Activated CD8-positive, alpha-beta T cell treated with anti-CD3 and anti-CD28 coated beads for 36 hours (primary cell): ENCODE measurements around the gene MVK. TPM values are rescaled to one million over a fixed set of nuclear protein-coding genes. Genes with fewer than 3 reads are reported as not detected.

Experiments
- ATAC-seq: fragments of 200-7000 bp; cut with Tn5 transposase; one replicate; pipeline ENCODE4 v1.10.0; 2021; ENCODE audit warnings: mild to moderate bottlenecking, moderate library complexity
- CTCF ChIA-PET: fragments of 350-600 bp; sonication (Branson Sonifier 250); formaldehyde crosslinking; loops from one replicate; lab custom pipeline; 2021; ENCODE audit warnings: antibody characterized with exemption; lab: Charles Lee
- POLR2A ChIA-PET: fragments of 350-600 bp; sonication (Branson Sonifier 250); formaldehyde crosslinking; loops from one replicate; lab custom pipeline; 2021; ENCODE audit warnings: antibody characterized with exemption; lab: Charles Lee
- DNase-seq: peaks from one replicate; pipeline ENCODE4 v3.0.0-alpha.2; 2020
- H3K27ac Mint-ChIP-seq: one replicate; pipeline ENCODE4 v1.8.0; 2021; ENCODE audit warnings: mild to moderate bottlenecking, mixed read lengths
- H3K27me3 Mint-ChIP-seq: one replicate; pipeline ENCODE4 v1.8.0; 2021; ENCODE audit warnings: mixed read lengths
- H3K36me3 Mint-ChIP-seq: one replicate; pipeline ENCODE4 v1.8.0; 2021; ENCODE audit warnings: low read depth, mixed read lengths
- H3K4me1 Mint-ChIP-seq: one replicate; pipeline ENCODE4 v1.8.0; 2021; ENCODE audit warnings: low read depth, mixed read lengths
- H3K4me3 Mint-ChIP-seq: one replicate; pipeline ENCODE4 v1.8.0; 2021; ENCODE audit warnings: mild to moderate bottlenecking, moderate library complexity, mixed read lengths
- H3K9me3 Mint-ChIP-seq: one replicate; pipeline ENCODE4 v1.8.0; 2021; ENCODE audit warnings: mixed read lengths
- CTCF ChIP-seq: fragments of 200-600 bp; IDR thresholded peaks from one replicate; pipeline ENCODE4 v1.8.0; 2022; ENCODE audit warnings: antibody characterized with exemption, mild to moderate bottlenecking
- intact Hi-C: fragments of 100-400 bp; cut with micrococcal nuclease; formaldehyde crosslinking; loops from one replicate; pipeline ENCODE4 v1.10.0; 2022
- total RNA-seq, 2 experiments: library from RNA; stranded (reverse); gene quantifications; one replicate each; pipeline ENCODE4 v1.2.3, GENCODE V29; 2021

The MVK gene
- total RNA-seq, 2 experiments from 2014 or later, result 16.2 to 19.8 TPM

GRCh38 chr12:109588461-109589239 lies 15.1 kb downstream of the MVK start:
- CTCF ChIA-PET, result interaction anchor here (0.9 to 1.3 kb wide), 2 partner anchors 8 to 9 kb away, joined by 3 read pairs; no protein-coding TSS in a partner anchor
- Mint-ChIP-seq H3K4me3 (no peak overlapping the region), H3K4me1 (no peaks in the 10 kb centered on the region), H3K27ac (no peak overlapping the region), H3K36me3 (peaks cover 7% of the 10 kb centered on the region), H3K27me3 (no peaks in the 10 kb centered on the region), H3K9me3 (no peaks in the 10 kb centered on the region)
- DNase-seq (no peak), ATAC-seq (no peak)
- TF ChIP-seq CTCF, result no peak
- POLR2A ChIA-PET, result no interaction called here
- intact Hi-C loops, result no loop called here

- H3K27ac Mint-ChIP-seq, result no peak overlapping the region
These were observed 15.6 kb downstream of the MVK start for GRCh38 chr12:109589240-109589590.

GRCh38 chr12:109589691-109590245 lies 16.2 kb downstream of the MVK start:
- ATAC-seq (no peak), DNase-seq (no peak)
- peaks cover 4% of the 10 kb centered on the region for H3K4me1 Mint-ChIP-seq
- TF ChIP-seq CTCF, result no peak
- no peaks in the 10 kb centered on the region for H3K9me3 Mint-ChIP-seq
- peaks cover 9% of the 10 kb centered on the region for H3K36me3 Mint-ChIP-seq
- intact Hi-C loops, result no loop called here
- no peak overlapping the region for H3K4me3 Mint-ChIP-seq
- no peak overlapping the region for H3K27ac Mint-ChIP-seq
- H3K27me3 Mint-ChIP-seq, result no peaks in the 10 kb centered on the region
- CTCF ChIA-PET, result interaction anchor here (1.0 kb wide), 1 partner anchor 16 kb away, joined by 3 read pairs; the partner anchor contains the start of gene MVK
- POLR2A ChIA-PET, result no interaction called here

More at GRCh38 chr12:109589240-109589590, 15.6 kb downstream of the MVK start:
- Mint-ChIP-seq H3K9me3 (no peaks in the 10 kb centered on the region), H3K36me3 (peaks cover 8% of the 10 kb centered on the region), H3K4me3 (no peak overlapping the region), H3K27me3 (no peaks in the 10 kb centered on the region), H3K4me1 (no peaks in the 10 kb centered on the region)
- intact Hi-C loops, result no loop called here
- ChIA-PET CTCF (interaction anchor here (1.0 kb wide), 1 partner anchor 15 kb away, joined by 3 read pairs; the partner anchor contains the start of gene MVK), POLR2A (no interaction called here)
- ATAC-seq (no peak), DNase-seq (no peak)
- no peak for TF ChIP-seq CTCF

DNA sequence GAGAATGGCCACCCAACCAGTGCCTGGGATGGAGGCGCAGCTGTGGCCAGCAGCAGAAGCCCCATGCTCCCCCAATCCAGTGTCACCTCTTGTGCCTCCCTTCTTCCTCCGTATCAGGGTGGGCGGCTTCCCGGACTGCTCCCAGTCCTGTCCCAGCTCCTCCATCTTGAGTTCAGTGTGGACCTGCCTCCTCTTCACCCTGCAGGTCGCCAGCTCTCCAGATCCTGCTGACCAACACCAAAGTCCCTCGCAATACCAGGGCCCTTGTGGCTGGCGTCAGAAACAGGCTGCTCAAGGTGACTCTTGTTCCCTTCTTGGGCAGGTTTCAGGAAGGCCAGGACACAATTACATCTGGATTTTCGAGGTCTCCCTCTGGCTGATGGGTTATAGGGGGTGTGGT lies 17.0 kb downstream of the MVK start:
- POLR2A ChIA-PET, result no interaction called here
- no peak for TF ChIP-seq CTCF

DNA sequence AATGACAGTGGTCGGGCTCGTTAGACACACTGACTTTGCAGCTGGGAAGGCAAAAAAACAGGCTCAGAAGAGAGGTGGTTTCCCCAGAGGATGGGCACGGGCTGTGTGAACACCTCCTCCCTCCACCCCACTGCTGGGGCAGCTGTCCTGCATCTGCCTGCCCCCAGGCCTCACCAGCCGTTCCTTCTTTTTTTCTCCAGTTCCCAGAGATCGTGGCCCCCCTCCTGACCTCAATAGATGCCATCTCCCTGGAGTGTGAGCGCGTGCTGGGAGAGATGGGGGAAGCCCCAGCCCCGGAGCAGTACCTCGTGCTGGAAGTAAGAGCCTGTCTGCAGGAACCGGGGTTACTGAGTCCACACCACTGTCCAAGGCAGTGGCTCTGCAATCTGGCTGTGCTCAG lies 17.4 kb downstream of the MVK start:
- peaks cover 15% of the 10 kb centered on the region for H3K4me1 Mint-ChIP-seq
- CTCF ChIA-PET, result no interaction called here
- no peaks in the 10 kb centered on the region for H3K27me3 Mint-ChIP-seq
- POLR2A ChIA-PET, result no interaction called here
- DNase-seq (no peak), ATAC-seq (no peak)
- H3K9me3 Mint-ChIP-seq, result no peaks in the 10 kb centered on the region
- intact Hi-C loops, result no loop called here
- peaks cover 9% of the 10 kb centered on the region for H3K36me3 Mint-ChIP-seq
- TF ChIP-seq CTCF, result no peak
- H3K27ac Mint-ChIP-seq, result no peak overlapping the region
- H3K4me3 Mint-ChIP-seq, result no peak overlapping the region

More for the DNA sequence above, 17.0 kb downstream of the MVK start:
- no peak overlapping the region for H3K27ac Mint-ChIP-seq
- intact Hi-C loops, result no loop called here
- H3K9me3 Mint-ChIP-seq, result no peaks in the 10 kb centered on the region
- H3K4me3 Mint-ChIP-seq, result no peak overlapping the region
- peaks cover 12% of the 10 kb centered on the region for H3K4me1 Mint-ChIP-seq
- no peaks in the 10 kb centered on the region for H3K27me3 Mint-ChIP-seq
- H3K36me3 Mint-ChIP-seq, result peaks cover 9% of the 10 kb centered on the region
- DNase-seq (no peak), ATAC-seq (no peak)
- CTCF ChIA-PET, result no interaction called here
